GM18861 (cell line): ENCODE measurements around the gene NOSIP.

ENCODE experiments used
- ATAC-seq: cut with Tn5 transposase; IDR thresholded peaks from one replicate; pipeline ENCODE4 v1.9.1; 2021; ENCODE audit not compliant: unreplicated experiment

NOSIP gene

GRCh38 chr19:49514151-49514550 lies 66.2 kb downstream of the NOSIP start:
- no peak for ATAC-seq

DNA sequence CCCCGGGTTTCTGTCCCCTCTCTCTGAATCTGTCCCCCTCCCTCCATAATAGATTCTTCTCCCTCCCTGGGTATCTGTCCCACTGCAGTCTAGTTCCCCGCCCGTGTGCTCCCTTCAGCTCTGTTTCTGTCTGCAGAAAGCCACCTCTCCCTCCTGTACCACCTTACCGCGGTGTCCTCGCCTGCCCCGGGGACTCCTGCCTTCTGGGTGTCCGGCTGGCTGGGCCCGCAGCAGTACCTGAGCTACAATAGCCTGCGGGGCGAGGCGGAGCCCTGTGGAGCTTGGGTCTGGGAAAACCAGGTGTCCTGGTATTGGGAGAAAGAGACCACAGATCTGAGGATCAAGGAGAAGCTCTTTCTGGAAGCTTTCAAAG lies 66.6 kb downstream of the NOSIP start:
- ATAC-seq = no peak

DNA sequence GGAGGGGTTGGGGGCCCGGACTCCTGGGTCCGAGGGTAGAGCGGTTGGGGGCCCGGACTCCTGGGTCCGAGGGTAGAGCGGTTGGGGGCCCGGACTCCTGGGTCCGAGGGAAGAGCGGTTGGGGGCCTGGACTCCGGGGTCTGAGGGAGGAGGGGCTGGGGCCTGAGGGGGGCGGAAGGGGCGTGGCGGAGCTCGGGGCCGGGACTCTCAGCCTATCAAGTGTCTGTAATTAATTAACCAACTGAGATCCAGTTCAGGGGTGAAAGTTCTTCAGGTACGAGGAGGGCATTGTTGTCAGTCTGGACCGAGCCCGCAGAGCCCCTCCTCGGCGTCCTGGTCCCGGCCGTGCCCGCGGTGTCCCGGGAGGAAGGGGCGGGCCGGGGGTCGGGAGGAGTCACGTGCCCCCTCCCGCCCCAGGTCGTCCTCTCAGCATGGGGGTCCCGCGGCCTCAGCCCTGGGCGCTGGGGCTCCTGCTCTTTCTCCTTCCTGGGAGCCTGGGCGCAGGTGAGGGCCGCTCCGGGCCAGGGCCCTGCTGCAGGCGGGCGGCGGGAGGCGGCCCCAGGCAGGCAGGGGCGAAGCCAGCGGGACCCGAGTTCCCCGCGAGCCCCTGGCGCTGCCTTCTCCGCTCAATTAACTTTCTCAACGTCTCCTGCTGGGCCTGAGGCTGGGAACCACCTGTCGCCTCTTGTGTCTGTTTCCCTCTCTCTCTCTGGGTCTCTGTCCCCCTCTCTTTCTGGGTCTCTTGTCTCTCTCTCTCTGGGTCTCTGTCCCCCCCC lies 67.2 kb downstream of the NOSIP start:
- no peak for ATAC-seq

DNA sequence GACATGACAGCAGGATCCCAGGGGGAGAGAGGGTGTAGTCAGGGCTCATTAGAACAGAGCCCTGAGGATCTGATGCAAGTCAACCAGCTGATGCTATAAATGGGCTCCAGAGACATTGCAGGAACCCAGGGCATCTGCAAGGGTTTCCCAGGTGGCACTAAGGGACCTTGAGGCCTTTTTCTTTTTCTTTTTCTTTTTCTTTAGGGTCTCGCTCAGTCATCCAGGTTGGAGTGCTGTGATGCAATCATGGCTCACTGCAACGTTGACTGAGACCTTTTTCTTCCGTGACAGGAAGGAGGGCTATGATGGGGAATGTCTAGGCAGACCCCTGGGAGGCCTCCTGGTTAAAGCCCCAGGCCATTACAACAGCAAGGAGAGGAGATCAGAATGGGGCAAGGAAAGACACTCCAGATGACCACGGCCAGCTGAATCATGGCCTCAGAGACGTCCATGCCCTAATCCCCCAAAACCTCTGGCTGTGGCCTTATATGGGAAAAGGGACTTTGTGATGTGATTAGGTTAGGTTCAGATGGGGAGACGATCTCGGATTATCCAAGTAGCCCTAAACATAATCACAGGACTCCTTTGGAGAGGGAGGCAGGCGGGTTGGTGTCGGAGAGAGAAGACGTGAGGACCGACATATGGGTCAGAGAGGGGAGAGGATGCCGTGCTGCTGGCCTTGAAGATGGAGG lies 72.4 kb downstream of the NOSIP start:
- no peak for ATAC-seq

- no peak for ATAC-seq
Observed at GRCh38 chr19:49506575-49507105, 73.7 kb downstream of the NOSIP start.
